IgD-negative memory B cell (primary cell): ENCODE measurements around the gene SIL1. TPM values are rescaled to one million over a fixed set of nuclear protein-coding genes. Genes with fewer than 3 reads are reported as not detected.

Experiments
- H3K27ac Mint-ChIP-seq, 3 donors: one replicate each; pipeline ENCODE4 v1.8.0; 2020 to 2022; ENCODE audit warnings: mild to moderate bottlenecking in 3 of 3, mixed read lengths in 3 of 3, moderate library complexity in 1 of 3
- H3K27me3 Mint-ChIP-seq: one replicate; pipeline ENCODE4 v1.8.0; 2021; ENCODE audit warnings: mixed read lengths
- H3K36me3 Mint-ChIP-seq: one replicate; pipeline ENCODE4 v1.8.0; 2020; ENCODE audit warnings: mild to moderate bottlenecking, mixed read lengths
- H3K4me1 Mint-ChIP-seq, 3 donors: one replicate each; pipeline ENCODE4 v1.8.0; 2020 to 2022; ENCODE audit warnings: mixed read lengths in 3 of 3, mild to moderate bottlenecking in 1 of 3
- H3K4me3 Mint-ChIP-seq, 4 donors: one replicate each; pipeline ENCODE4 v1.8.0; 2020 to 2022; ENCODE audit warnings: mild to moderate bottlenecking in 4 of 4, mixed read lengths in 4 of 4, moderate library complexity in 3 of 4
- H3K9me3 Mint-ChIP-seq, 3 donors: one replicate each; pipeline ENCODE4 v1.8.0; 2020 to 2021; ENCODE audit warnings: mixed read lengths in 3 of 3, mild to moderate bottlenecking in 1 of 3
- polyA plus RNA-seq: library from polyadenylated mRNA; unstranded; fragments of 300-500 nt; fragmentation: Illumina TruSeq; gene quantifications from one replicate; pipeline ENCODE4 v1.2.3, GENCODE V29; 2021

The SIL1 gene
- polyA plus RNA-seq, 1 donor from 2014 or later: 17.9 TPM

DNA sequence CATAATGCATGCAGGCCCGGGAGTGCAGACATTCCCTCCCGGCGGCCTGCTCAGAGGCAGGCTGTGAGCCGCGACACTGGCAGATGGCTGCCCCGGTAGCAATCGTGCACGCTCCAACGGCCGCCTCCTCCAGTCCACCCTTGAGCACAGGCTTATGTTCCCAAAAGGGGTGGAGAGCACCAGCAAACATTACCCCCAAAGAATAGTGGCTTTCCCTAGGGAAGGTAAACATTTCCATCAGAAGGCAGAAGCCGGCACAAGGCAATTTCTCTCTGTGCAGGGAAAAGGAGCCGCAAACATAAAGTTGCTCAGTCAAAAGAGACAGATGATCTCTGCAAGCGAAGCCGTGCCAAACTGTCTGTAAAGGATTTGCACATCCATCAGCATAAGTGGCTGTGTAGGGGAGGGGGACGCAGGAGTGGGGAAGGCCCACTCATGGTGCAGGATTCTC, 92.5 kb downstream of the SIL1 start:
- Mint-ChIP-seq H3K4me3 (no peak overlapping the region), H3K27ac (no peak overlapping the region), H3K9me3 (no peaks in the 10 kb centered on the region), H3K4me1 (peaks cover 0 to 2% (median 0%) of the 10 kb centered on the region in 3 donors), H3K36me3 (peaks cover 14% of the 10 kb centered on the region), H3K27me3 (no peaks in the 10 kb centered on the region)

DNA sequence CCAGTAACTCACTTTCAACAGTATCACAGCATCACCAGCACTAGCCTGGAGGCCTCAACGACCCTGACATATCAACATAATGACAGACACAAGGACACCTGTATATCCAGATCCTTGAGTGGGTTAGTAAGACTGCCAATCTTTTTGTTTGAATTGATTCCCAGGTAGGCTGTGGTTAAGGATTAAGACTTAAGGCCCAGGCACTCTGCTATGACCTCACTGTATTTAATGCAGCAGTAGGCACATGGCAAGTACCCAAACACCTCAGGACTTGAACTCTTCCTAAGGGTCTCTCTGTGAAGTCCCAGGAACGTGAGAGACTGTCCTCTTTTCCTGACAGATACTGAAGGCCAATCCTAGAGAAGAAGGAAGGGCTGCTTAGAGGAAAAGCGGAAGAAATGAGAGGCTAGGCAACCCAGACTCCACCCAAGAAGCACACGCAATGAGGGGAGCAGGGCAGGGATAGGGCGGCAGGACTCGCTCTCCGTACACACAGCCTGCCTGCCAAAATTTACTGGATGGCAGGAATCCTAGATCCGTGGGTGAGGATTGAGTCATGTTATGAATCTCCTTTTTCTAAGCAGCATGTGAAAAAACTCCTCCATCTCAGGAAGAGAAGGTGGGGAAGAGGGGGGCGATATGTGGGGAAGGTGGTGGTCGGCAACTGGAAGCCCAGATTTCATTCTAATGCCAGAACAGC, 93.4 kb downstream of the SIL1 start:
- H3K9me3 Mint-ChIP-seq: no peaks in the 10 kb centered on the region
- H3K27ac Mint-ChIP-seq: no peak overlapping the region
- H3K36me3 Mint-ChIP-seq: peaks cover 14% of the 10 kb centered on the region
- H3K4me1 Mint-ChIP-seq: peaks cover 0 to 2% (median 0%) of the 10 kb centered on the region in 3 donors
- no peaks in the 10 kb centered on the region for H3K27me3 Mint-ChIP-seq
- H3K4me3 Mint-ChIP-seq: no peak overlapping the region

DNA sequence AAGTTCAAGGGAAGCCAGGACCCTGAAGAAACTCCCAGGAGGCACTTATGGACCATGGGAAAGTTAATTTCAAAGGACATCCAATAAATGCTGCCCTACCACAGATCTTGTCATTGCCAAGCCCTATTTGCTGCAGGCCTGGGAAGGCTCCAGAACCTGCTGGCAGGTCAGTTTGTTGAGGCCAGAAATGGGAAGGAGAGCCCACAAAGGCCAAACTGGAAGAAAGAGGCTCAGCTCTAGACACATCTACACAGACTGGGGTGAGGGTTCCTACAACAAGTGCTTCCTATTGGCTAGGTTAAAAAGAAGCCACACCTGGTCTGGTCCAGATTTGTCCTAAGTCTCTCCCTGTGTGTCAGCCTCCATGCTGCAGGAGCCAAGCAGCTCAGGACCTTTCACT, 94.4 kb downstream of the SIL1 start:
- peaks cover 15% of the 10 kb centered on the region for H3K36me3 Mint-ChIP-seq
- peaks cover 0 to 2% (median 0%) of the 10 kb centered on the region in 3 donors for H3K4me1 Mint-ChIP-seq
- no peaks in the 10 kb centered on the region for H3K9me3 Mint-ChIP-seq
- H3K4me3 Mint-ChIP-seq: no peak overlapping the region
- no peaks in the 10 kb centered on the region for H3K27me3 Mint-ChIP-seq
- no peak overlapping the region for H3K27ac Mint-ChIP-seq

DNA sequence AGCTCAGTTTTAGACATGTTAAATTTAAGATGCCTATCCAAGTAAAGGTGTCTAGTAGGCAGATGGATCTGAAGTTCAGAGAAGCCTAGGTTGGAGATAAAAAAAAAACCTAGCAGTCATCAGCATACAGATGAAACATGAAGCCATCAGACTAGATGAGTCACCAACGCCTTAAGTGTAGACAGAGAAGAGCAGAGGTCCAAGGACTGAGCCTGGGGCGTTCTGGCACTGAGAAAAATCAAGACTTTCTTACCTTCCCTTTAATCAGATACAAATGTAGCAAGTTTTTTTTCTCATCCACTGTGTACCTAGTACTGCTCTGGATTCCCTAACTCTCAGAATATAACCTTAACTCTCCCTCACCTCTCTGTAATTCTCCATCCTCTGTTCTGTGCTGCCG, 97.3 kb downstream of the SIL1 start:
- Mint-ChIP-seq H3K9me3 (no peaks in the 10 kb centered on the region), H3K4me3 (no peak overlapping the region), H3K27ac (no peak overlapping the region), H3K36me3 (peaks cover 10% of the 10 kb centered on the region), H3K4me1 (peaks cover 0 to 2% (median 0%) of the 10 kb centered on the region in 3 donors), H3K27me3 (no peaks in the 10 kb centered on the region)

DNA sequence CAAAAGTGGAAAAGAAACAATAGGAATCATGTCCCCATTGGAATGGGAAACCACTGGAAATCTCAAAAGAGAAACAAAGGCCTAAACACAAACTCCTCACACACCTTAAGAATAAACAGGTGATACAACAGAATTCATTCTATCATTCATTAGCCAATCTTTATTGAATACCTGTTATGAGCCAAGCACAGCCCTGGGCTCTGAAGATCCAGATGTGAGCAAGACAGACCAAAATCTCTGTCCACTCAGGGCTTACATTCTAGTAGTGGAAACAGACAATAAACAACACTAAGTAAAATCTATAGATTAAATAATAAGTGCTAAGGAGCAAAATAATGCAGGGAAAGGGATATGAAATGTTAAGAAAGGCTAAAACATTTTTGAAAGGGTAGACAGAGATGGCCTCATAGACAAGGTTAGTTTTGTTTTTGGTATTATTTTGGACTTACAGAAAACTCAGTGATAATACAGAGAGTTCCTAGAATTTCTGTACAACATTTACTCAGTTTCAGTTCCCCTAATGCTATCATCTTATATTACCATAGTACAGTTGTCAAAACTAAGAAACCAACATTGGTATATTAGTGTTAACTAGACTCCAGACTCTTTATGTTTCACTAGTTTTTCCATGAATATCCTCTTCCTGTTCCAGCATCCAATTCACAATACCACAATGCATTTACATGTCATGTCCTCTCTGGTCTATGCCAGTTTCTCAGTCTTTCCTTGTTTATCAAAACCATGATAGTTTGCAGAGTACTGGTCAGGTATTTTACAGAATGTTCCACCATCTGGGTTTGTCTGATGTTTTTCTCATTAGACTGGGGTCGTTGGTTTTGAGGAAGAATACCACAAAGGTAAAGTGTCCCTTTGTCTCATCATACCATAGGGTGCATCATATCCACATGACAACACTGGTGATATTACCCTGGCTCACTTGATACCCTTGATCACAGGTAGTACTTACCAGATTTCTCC, 103.7 kb downstream of the SIL1 start:
- peaks cover 6% of the 10 kb centered on the region for H3K36me3 Mint-ChIP-seq
- H3K4me3 Mint-ChIP-seq: peak overlapping the region in 1 of 4 donors; percentile 34
- H3K9me3 Mint-ChIP-seq: no peaks in the 10 kb centered on the region
- H3K4me1 Mint-ChIP-seq: peaks cover 19 to 24% (median 20%) of the 10 kb centered on the region in 3 donors
- no peaks in the 10 kb centered on the region for H3K27me3 Mint-ChIP-seq
- H3K27ac Mint-ChIP-seq: peak overlapping the region in 1 of 3 donors; percentile 26

DNA sequence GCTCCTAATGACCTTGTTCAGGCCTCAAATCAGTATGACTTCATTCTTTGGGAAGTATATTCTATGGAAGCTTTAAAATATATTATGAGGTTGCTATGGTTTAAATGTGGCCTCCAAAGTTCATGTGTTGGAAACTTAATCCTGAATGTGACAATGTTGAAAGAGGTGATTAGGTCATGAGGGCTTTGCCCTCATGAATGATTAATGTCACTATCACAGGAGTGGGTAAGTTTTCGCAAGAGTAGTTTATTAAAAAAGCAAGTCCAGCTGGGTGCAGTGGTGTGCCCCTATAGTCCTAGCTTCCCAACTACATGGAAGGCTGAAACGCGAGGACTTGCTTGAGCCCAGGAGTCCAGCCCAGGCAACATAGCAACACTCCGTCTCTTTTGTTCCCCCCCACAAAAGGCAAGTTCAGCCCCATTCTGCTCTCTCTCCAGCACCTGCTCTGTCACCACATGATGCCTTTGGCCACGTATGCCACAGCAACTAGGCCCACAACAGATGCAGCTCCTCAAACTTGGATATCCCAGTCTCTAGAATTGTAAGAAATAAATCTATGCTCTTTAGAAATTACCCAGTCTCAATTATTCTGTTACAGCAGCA, 105.3 kb downstream of the SIL1 start:
- H3K4me3 Mint-ChIP-seq: no peak overlapping the region
- peaks cover 11% of the 10 kb centered on the region for H3K36me3 Mint-ChIP-seq
- H3K9me3 Mint-ChIP-seq: no peaks in the 10 kb centered on the region
- H3K27ac Mint-ChIP-seq: no peak overlapping the region
- H3K27me3 Mint-ChIP-seq: no peaks in the 10 kb centered on the region
- peaks cover 19 to 24% (median 23%) of the 10 kb centered on the region in 3 donors for H3K4me1 Mint-ChIP-seq

DNA sequence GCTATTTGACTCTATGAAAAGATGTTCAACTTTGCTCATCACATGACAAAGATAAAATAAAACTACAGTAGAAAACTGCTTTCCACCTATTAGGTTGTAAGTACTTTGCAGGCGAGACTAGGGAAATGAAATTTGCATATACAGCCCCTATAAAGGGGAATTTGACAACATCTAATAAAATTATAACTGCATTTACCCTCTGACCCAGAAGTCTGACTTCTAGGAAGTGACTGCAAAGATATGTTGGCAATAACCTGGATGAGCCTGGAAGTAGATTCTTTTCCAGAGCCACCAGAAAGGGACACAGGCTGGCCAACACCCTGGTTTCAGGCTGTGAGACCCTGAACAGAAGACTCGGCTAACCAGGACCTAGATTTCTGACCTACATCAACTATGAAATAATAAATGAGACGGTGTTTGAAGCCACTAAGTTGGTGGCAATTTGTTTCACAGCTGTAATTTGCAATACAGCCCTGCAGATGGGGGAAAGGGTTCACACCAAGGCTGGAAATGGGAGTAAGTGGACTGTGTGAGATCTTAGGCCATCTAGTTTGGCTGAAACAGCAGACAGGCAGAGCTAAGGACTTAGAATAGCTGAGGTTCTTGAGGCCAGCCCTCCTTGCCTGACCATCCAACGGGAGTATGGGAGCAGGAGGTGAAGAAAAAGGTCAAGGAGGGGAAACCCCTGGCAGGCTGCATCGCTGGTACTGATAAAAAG, 106.6 kb downstream of the SIL1 start:
- H3K27ac Mint-ChIP-seq: no peak overlapping the region
- no peaks in the 10 kb centered on the region for H3K9me3 Mint-ChIP-seq
- peaks cover 20 to 24% (median 23%) of the 10 kb centered on the region in 3 donors for H3K4me1 Mint-ChIP-seq
- peaks cover 13% of the 10 kb centered on the region for H3K36me3 Mint-ChIP-seq
- H3K4me3 Mint-ChIP-seq: no peak overlapping the region
- no peaks in the 10 kb centered on the region for H3K27me3 Mint-ChIP-seq

DNA sequence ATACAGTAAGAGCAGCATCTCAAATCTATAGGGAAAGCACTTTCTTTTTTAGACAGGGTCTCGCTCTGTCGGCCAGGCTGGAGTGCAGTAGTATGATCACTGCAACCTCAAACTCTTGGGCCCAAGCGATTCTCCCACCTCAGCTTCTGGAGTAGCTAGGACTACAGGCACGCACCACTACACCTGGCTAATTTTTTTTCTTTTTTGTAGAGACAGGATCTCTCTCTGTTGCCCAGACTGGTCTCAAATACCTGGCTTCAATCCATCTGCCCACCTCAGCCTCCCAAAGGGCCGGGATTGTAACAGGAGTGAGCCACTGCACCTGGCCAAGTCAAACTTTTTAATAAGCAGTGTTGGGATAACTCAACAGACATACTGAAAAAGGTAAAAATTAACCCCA, 107.6 kb downstream of the SIL1 start:
- Mint-ChIP-seq H3K36me3 (peaks cover 13% of the 10 kb centered on the region), H3K27me3 (no peaks in the 10 kb centered on the region), H3K4me1 (peaks cover 20 to 24% (median 23%) of the 10 kb centered on the region in 3 donors), H3K27ac (no peak overlapping the region), H3K4me3 (no peak overlapping the region), H3K9me3 (peaks cover 0 to 3% (median 0%) of the 10 kb centered on the region in 3 donors)

DNA sequence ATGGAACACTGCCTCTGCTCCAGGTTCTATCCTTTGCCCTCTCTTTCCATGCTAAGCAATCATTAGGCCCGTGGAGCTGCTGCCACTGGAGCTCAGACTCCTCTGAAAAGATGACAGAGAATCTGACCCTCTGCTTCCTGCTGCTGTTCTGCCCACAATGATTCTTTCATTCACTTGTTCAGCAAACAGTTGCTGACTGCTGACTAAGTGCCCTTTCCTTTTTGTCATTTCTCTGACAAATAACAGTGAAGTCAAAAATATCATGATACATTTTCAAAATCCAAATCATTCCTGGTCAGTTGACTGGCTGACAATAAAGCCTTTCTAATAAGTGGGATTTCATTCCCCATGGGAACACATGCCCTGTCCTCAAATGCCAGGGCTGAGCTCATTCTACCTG, 110.1 kb downstream of the SIL1 start:
- H3K9me3 Mint-ChIP-seq: peaks cover 0 to 3% (median 2%) of the 10 kb centered on the region in 3 donors
- peaks cover 8 to 12% (median 10%) of the 10 kb centered on the region in 3 donors for H3K4me1 Mint-ChIP-seq
- peaks cover 12% of the 10 kb centered on the region for H3K36me3 Mint-ChIP-seq
- no peak overlapping the region for H3K27ac Mint-ChIP-seq
- no peaks in the 10 kb centered on the region for H3K27me3 Mint-ChIP-seq
- H3K4me3 Mint-ChIP-seq: no peak overlapping the region

DNA sequence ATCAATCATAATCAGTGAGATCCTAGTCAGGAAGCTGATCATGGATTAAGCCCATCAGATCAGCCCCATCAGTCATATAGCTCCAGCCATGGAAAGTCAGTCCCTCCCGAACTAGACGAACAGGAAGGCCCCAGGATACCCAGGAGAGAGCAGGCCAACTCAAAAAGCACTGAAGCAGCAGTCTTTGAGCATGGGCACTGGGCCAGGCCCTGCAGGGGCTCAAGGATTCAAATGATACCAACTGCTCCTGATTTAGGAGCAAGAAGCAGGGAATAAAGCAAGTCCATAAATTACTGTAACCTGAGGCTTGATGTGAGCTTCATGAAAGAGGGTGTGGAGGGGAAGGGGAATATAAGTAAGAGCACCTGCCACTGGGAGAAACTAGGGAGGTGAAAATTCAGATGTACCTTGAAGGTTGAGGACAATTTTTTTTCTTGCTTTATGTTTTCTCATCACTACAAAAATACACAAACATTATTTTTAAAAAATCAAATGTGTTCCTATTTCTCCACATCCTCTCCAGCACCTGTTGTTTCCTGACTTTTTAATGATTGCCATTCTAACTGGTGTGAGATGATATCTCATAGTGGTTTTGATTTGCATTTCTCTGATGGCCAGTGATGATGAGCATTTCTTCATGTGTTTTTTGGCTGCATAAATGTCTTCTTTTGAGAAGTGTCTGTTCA, 115.2 kb downstream of the SIL1 start:
- H3K27me3 Mint-ChIP-seq: no peaks in the 10 kb centered on the region
- H3K9me3 Mint-ChIP-seq: peaks cover 0 to 3% (median 2%) of the 10 kb centered on the region in 3 donors
- no peak overlapping the region for H3K27ac Mint-ChIP-seq
- peaks cover 0 to 7% (median 2%) of the 10 kb centered on the region in 3 donors for H3K4me1 Mint-ChIP-seq
- H3K36me3 Mint-ChIP-seq: peaks cover 8% of the 10 kb centered on the region
- H3K4me3 Mint-ChIP-seq: no peak overlapping the region

DNA sequence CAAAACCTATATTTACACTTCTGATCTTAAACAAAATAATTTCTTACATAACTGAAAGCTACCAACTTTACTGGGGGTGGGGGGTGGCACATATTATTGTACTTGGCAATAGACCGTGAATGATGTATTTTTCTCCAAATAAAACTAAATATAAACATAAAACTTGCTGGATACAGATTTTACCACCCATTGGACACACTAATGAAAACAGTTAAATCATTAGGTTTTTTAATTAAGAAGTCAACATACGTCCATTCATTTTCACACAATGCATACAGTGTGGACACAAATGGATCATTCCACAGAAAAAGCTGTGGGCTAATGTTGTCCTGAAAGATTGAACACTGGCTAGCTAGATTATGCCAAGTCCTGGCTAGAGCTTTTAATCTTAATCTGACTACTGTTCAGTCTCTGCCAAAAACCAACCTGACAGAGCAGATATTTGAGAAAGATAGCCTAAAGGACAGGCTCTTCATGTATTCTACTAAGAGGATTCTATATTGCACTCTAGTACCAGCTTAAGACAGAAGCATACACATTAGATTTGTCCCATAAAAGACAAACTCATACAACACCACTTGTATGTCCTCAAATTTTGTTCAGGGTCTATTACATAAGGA, 118.1 kb downstream of the SIL1 start:
- no peaks in the 10 kb centered on the region for H3K9me3 Mint-ChIP-seq
- H3K4me3 Mint-ChIP-seq: no peak overlapping the region
- peaks cover 1% of the 10 kb centered on the region for H3K36me3 Mint-ChIP-seq
- H3K27ac Mint-ChIP-seq: no peak overlapping the region
- no peaks in the 10 kb centered on the region for H3K27me3 Mint-ChIP-seq
- H3K4me1 Mint-ChIP-seq: peaks cover 1 to 7% (median 2%) of the 10 kb centered on the region in 3 donors

DNA sequence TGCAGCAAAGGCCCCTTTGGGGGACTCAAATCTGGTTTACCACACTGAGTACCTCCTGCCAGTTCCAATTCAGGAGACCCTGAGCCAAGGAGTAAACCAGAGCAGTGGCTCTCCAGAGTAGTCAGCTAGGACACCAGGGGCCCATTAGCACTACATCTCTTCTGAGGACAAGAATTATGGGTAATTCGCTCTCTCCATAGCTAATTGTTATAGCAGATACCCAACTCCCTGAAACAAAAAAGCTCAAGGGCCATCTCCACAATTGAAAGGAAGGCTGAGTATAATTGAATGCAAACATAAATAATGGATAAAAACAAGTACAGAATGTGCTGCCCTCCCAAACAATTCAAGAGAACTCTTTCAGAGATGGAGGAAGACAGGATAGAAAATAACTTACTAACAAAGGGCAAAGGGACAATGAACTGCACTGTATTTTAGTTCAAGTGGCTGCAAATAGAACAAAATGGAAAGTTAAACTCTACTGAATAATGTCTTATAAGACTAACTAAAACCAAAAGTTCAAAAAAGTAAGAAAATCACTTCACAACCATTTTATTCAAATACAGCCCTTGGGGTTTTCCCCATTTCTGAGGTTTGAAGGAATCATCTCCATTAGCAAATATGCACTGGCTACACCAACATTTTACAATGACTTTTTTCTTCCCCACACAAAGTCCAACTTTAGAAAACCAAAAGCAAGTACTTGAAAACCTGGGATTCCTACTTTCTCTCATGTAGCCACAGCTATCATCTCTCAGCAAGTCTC, 118.8 kb downstream of the SIL1 start:
- no peaks in the 10 kb centered on the region for H3K9me3 Mint-ChIP-seq
- H3K27ac Mint-ChIP-seq: no peak overlapping the region

DNA sequence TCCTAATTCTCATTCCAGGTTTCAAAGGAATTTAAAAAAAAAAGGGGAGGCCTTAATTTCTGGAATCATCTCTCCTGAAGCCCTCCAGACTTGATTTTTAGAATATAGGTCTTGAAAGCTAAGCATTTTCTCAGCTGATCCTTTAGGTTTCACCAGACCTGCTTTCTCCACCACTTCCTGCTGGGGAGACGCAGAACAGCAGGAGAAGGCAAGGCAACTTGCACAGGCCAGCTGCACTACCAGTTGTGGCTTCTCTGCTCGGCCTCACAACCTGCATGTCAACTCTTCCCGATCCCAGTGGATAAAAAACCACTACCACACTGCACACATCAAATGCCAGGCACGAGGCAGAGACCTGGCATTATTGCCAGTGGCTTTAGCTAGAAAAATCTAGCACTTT, 119.8 kb downstream of the SIL1 start:
- no peak overlapping the region for H3K27ac Mint-ChIP-seq
- no peaks in the 10 kb centered on the region for H3K27me3 Mint-ChIP-seq
- peaks cover 2% of the 10 kb centered on the region for H3K36me3 Mint-ChIP-seq
- no peaks in the 10 kb centered on the region for H3K9me3 Mint-ChIP-seq
- peaks cover 1 to 7% (median 2%) of the 10 kb centered on the region in 3 donors for H3K4me1 Mint-ChIP-seq
- H3K4me3 Mint-ChIP-seq: no peak overlapping the region

More for the DNA sequence above, 118.8 kb downstream of the SIL1 start:
- Mint-ChIP-seq H3K27me3 (no peaks in the 10 kb centered on the region), H3K4me3 (no peak overlapping the region), H3K4me1 (peaks cover 1 to 7% (median 2%) of the 10 kb centered on the region in 3 donors), H3K36me3 (peaks cover 1% of the 10 kb centered on the region)
